Esophagus mucosa (tissue), 1 donor: ENCODE data around the gene DEK. TPM values are rescaled to one million over a fixed set of nuclear protein-coding genes. Genes with fewer than 3 reads are reported as not detected.

Experiments
- ATAC-seq: fragments of 200-7000 bp; cut with Tn5 transposase; one replicate; pipeline ENCODE4 v1.9.1; 2020
- total RNA-seq: library from RNA; stranded (reverse); gene quantifications from one replicate; pipeline ENCODE4 v1.2.4, GENCODE V29; 2023
- donor health status: DM: yes; HTN: yes; CAD: no.

DEK gene
- total RNA-seq, 1 donor from 2014 or later: 69.1 TPM

DNA sequence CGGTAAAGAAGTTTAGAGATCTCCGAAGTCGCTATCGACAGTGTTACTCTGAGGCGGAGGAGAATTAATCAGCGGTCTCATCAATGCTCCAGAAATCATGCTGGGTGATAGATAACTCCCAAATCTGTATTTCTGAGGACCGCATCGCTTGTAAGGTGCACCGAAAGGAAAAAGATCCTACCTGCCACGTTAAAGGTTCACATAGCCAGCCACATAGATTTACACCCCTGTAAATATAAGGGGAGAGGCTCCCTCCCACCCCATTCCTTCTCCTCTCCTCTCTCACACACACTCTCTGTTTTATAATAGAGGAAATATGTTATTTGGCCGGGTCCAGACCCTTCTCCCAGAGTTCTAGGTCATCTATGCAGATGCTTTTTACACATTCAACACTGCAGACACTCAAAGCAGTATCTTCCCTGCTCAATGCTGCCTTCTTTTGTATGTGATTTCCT, 620 bp upstream of the DEK start:
- no peak for ATAC-seq

DNA sequence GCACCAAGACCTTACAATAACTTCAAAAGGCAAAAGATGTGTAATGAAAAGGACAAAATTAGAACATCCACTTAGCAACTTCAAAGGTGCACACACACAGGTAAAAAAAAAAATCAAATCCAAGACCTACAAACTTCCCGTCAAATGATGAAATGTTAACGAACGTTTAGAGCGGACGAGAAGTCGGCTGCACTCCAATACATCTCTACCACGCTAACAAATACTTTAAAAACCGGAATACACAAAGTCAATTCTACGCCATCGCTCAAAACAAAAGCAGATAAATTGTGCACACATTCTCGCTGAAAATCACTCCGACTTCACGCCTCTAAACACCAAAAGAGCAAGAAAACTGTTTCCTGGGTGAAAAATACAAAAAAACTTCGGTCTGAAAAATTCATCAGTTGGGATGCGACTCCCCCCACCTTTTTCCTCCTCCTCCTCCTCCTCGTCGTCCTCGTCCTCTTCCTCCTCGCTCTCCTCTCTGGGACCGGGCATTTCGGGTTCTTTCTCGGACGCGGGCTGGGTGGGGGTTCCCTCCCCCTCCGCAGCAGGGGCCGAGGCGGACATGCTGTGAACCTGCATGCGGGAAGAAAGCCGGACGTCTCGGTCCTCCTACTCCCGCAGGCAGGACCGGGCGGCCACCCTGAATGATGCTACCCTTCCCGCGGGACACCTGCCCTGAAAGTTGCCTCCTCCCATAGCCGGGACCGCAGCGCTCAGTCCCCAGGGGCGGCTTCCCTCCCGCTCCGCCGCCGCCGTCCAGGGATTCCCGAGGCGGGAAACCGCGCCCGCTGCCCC, 712 bp downstream of the DEK start:
- ATAC-seq: no peak

DNA sequence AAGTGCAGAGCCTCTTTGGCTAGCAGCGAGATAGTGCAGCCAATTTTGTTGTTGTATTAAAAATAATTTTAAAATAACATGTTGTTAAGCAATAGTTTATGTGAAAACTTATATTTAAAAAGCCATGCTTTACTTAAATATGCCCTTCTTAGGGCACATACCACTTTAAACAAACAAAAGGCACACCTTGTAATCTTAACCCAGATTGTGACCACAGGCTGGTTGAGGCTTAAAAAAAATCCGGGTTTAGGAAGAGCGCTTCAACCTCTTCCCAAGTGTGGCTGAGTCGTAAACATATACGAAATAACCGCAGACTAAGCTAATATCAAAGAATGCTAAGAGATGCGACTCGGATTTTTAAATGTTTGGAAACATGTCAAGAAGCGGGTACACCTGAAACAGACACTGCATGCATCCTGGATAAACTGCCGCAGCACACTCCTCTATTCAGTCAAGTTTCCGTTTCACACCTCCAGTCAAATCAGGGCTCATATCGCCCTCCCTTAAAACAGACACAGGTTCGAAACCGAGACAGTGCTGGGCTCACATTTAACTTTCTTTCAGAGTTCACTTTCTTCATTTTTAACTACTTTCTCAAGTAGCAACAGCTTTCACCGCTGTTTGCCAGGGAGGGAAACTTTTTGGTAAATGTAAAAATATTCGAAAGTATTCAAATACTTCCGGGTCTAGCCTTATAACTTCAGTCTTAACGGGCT, 1.5 kb downstream of the DEK start:
- ATAC-seq: no peak

- no peak for ATAC-seq
Observed at GRCh38 chr6:18261877-18262276, 2.5 kb downstream of the DEK start.

- peak; percentile 5 for ATAC-seq
Observed at GRCh38 chr6:18260448-18261106, 3.8 kb downstream of the DEK start.

GRCh38 chr6:18259675-18260447, 4.5 kb downstream of the DEK start:
- ATAC-seq: no peak

GRCh38 chr6:18254793-18255192, 9.5 kb downstream of the DEK start:
- no peak for ATAC-seq

DNA sequence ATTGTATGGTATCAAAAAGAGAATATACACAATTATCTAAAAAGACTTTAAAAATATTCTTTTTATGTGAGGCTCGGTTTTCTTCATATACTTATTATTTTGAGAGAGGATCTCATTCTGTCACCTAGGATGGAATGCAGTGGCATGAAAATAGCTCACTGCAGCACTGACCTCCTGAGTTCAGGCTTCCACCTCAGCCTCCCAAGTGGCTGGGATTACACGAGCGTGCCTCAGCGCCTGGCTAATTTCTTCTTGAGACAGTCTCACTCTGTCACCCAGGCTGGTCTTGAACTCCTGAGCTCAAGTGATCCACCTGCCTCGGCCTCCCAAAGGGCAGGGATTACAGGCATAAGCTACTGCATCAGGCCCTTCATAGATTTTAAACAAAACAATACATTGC, 10.7 kb downstream of the DEK start:
- no peak for ATAC-seq

DNA sequence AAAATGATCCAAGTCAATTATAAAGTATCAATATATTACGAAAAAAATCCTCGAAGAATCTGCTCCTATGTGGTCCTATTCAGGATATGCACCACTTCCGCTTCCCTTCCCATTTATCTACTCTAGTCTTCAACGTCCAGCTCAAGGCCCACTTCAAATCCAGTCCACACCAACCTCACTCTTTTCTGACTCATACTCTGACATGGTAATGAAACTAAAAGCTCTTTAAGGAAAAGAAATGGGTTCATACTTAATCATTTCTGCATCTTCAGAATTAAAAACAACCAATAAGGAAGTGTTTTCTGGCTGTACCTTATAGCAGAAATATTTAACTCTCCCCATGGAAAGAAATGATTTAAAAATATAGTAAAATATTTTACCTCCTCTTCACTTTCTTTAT, 15.1 kb downstream of the DEK start:
- ATAC-seq: no peak

- no peak for ATAC-seq
Observed at GRCh38 chr6:18248698-18249097, 15.6 kb downstream of the DEK start.

- no peak for ATAC-seq
Observed at GRCh38 chr6:18247002-18247401, 17.3 kb downstream of the DEK start.

DNA sequence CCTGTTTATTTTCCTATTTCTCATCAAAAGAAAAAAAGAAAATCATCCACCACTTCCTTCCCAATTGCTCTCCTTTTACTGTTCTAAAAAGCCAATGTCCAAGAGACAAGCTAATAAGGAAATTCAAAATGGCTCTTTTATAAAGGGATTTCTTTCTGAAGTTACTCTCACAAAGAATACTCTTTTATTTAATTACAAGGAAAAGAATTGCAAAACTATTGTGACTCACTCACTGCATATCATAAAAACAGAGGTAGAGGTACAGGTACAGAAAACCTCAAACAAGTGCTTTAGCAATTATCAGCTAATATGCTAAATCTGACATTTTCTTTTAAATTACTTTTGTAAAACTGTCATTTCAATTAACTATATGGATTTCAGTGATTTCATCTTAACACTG, 18.1 kb downstream of the DEK start:
- ATAC-seq: no peak

DNA sequence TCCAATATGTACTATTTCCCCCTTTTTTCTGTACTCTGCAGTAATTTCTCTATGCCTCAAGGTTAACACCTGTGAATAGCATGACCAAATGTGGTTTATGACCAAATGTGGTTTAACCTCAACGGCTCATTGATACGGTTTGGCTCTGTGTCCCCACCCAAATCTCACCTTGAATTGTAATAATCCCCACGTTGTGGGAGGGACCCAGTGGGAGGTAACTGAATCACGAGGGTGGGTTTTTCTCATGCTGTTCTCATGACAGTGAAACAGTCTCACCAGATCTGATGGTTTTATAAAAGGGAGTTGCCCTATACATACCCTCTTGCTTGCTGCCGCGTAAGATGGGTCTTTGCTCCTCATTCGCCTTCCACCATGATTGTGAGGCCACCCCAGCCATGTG, 18.7 kb downstream of the DEK start:
- no peak for ATAC-seq

DNA sequence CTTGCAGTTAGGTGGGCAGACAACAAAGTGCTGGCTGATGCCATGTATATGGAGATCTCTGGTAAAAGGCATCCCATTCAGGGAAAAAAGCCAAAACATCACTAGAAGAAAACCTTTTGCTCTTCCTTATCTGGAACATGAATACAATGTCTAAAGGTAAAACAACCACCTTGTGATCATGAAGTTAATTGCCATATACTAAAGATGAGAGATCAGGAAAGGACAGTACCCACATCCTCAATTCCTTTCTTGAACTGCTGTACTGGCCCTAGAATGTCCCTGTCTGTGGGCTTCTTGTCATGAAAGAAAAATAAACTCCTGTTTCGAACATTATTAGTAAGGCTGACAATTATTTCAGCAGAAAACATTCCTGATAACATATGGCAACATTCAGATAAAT, 19.3 kb downstream of the DEK start:
- no peak for ATAC-seq

DNA sequence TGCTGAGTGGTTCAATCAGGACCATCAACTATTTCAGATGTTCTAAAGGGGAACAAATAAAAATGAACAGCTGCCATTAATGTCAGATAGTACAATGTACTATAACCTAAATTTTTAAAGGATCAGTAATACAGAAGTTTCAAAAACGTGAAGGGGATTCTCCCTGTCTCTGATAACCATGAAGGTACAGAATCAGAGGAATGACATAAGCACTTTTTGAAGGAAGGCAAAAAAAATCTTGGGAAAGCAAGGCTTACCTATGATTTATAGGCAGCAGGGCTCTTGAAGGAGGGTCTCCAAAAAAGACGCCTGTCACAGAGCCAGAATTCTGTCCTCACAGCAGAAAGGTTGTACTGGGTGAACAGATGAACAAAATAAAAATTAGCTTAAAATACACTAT, 20.1 kb downstream of the DEK start:
- no peak for ATAC-seq

GRCh38 chr6:18243302-18243893, 20.9 kb downstream of the DEK start:
- ATAC-seq: no peak

- ATAC-seq: peak; percentile 92
Observed at GRCh38 chr6:18242062-18242851, 22.1 kb downstream of the DEK start.

- ATAC-seq: peak; percentile 52
Observed at GRCh38 chr6:18241208-18242038, 22.9 kb downstream of the DEK start.

DNA sequence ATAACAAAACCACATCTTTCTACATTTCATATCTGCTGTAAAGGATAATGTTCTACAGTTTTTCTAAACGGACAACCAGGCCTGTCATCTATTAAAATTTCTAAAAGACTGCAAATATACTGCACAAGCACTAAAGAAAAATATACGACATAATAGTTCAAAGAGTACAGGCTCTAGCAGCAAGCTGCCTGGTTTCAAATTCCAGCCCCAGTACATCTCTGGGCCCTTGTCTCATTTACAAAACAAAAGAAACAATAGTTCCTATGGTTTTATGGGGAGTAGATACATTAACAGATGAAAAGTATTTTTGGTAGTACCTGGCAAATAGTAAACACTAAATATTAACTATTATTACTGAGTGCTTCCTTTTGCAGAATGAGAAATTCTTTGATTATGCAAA, 24.1 kb downstream of the DEK start:
- ATAC-seq: no peak

- ATAC-seq: no peak
Observed at GRCh38 chr6:18237167-18237566, 27.2 kb downstream of the DEK start.

GRCh38 chr6:18235524-18235923, 28.8 kb downstream of the DEK start:
- ATAC-seq: no peak
